ENCODE data around the gene ZFP91.

GRCh38 chr11:58562375-58562800 lies 16.5 kb upstream of the ZFP91 start:
- TF ChIP-seq POLR2A (IDR thresholded peaks at IDR 0.05; ENCODE audit: low read depth, low read length) (no peak), MAX (IDR thresholded peaks at IDR 0.05; ENCODE audit: insufficient read depth, insufficient read length) (no peak), CTCF (IDR thresholded peaks at IDR 0.05; ENCODE audit: extremely low read depth in 1 of 2, insufficient read depth in 1 of 2, low read depth in 1 of 2, low read length in 2 of 2) (no peak), POLR2AphosphoS5 (IDR thresholded peaks at IDR 0.05; ENCODE audit: insufficient read depth, low read depth, low read length) (no peak), EZH2 (IDR thresholded peaks at IDR 0.05; ENCODE audit: borderline replicate concordance, low read depth, low read length, severe bottlenecking) (no peak), GATA2 (IDR thresholded peaks at IDR 0.05; ENCODE audit: insufficient read depth, insufficient read length, low read depth, low read length) (no peak), MYC (IDR thresholded peaks at IDR 0.05; ENCODE audit: low read depth, low read length) (no peak), FOS (IDR thresholded peaks at IDR 0.05; ENCODE audit: borderline replicate concordance, insufficient read depth, low read length) (no peak), JUN (IDR thresholded peaks at IDR 0.05; ENCODE audit: borderline replicate concordance, insufficient read depth, insufficient read length, low read depth) (no peak)

Measured in endothelial cell of umbilical vein (primary cell).